Osteocyte (in vitro differentiated cells): ENCODE measurements around the gene LSM14A. TPM values are rescaled to one million over a fixed set of nuclear protein-coding genes. Genes with fewer than 3 reads are reported as not detected.

Experiments
- DNase-seq: peaks from one replicate; pipeline ENCODE4 v3.0.0; 2021; ENCODE audit warnings: mixed read lengths; ENCODE audit not compliant: unreplicated experiment; ENCODE audit errors: extremely low spot score
- H3K27ac Mint-ChIP-seq: one replicate; pipeline ENCODE4 v1.8.0; 2021; ENCODE audit warnings: mild to moderate bottlenecking, mixed read lengths; ENCODE audit not compliant: unreplicated experiment
- H3K27me3 Mint-ChIP-seq: one replicate; pipeline ENCODE4 v1.8.0; 2021; ENCODE audit warnings: mixed read lengths; ENCODE audit not compliant: unreplicated experiment
- H3K36me3 Mint-ChIP-seq: one replicate; pipeline ENCODE4 v1.8.0; 2021; ENCODE audit warnings: mixed read lengths; ENCODE audit not compliant: unreplicated experiment
- H3K4me1 Mint-ChIP-seq: one replicate; pipeline ENCODE4 v1.8.0; 2021; ENCODE audit warnings: mixed read lengths; ENCODE audit not compliant: unreplicated experiment
- H3K4me3 Mint-ChIP-seq: one replicate; pipeline ENCODE4 v1.8.0; 2021; ENCODE audit warnings: mild to moderate bottlenecking, moderate library complexity, mixed read lengths; ENCODE audit not compliant: unreplicated experiment
- H3K9me3 Mint-ChIP-seq: one replicate; pipeline ENCODE4 v1.8.0; 2021; ENCODE audit warnings: mixed read lengths; ENCODE audit not compliant: unreplicated experiment
- CTCF ChIP-seq: fragments of 200-600 bp; sonication (generic); IDR thresholded peaks from 2 replicates; pipeline ENCODE4 v1.5.0; 2021; ENCODE audit warnings: antibody characterized with exemption, mild to moderate bottlenecking, moderate library complexity
- total RNA-seq: library from RNA; stranded (reverse); gene quantifications from 2 replicates; pipeline ENCODE4 v1.2.1, GENCODE V29; 2021

Gene LSM14A
- total RNA-seq, 1 donor from 2014 or later, result 97.8 TPM

- Mint-ChIP-seq H3K9me3 (no peaks in the 10 kb centered on the region), H3K4me1 (peaks cover 2% of the 10 kb centered on the region), H3K27me3 (no peaks in the 10 kb centered on the region), H3K27ac (peak overlapping the region; percentile 84), H3K4me3 (peak overlapping the region; percentile 88), H3K36me3 (no peaks in the 10 kb centered on the region)
- no peak for DNase-seq
- TF ChIP-seq CTCF, result no peak
Measured at GRCh38 chr19:34135054-34135800, 37.1 kb upstream of the LSM14A start.

- no peak for TF ChIP-seq CTCF
- Mint-ChIP-seq H3K27me3 (no peaks in the 10 kb centered on the region), H3K4me1 (peaks cover 2% of the 10 kb centered on the region), H3K36me3 (no peaks in the 10 kb centered on the region), H3K9me3 (no peaks in the 10 kb centered on the region), H3K4me3 (peak overlapping the region; percentile 88), H3K27ac (no peak overlapping the region)
- DNase-seq, result no peak
Measured at GRCh38 chr19:34135821-34136611, 36.3 kb upstream of the LSM14A start.

DNA sequence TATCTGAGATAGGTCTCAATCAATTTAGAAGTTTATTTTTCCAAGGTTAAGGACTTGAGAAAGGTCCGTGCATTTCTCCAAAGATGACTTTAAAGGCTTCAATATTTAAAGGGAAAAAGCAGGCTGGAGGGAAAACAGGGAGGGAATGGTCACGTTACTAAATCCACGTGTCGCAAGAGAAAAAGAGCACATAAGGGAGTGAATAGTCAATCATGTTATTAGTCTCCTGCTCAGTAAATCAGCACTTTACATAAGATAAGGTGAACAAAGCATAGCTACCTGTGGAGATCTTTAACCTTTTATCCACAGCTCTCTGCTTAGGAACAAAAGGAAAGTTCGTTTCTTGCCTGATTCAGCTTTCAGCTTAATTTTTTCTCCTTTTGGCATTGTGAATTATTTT is 31.3 kb upstream of the LSM14A start:
- no peak for DNase-seq
- Mint-ChIP-seq H3K9me3 (no peaks in the 10 kb centered on the region), H3K4me3 (no peak overlapping the region), H3K4me1 (no peaks in the 10 kb centered on the region), H3K27me3 (no peaks in the 10 kb centered on the region), H3K36me3 (no peaks in the 10 kb centered on the region), H3K27ac (no peak overlapping the region)
- TF ChIP-seq CTCF, result no peak

GRCh38 chr19:34142440-34142839 is 29.9 kb upstream of the LSM14A start:
- DNase-seq, result no peak
- no peaks in the 10 kb centered on the region for H3K36me3 Mint-ChIP-seq

More at GRCh38 chr19:34142440-34142839, 29.9 kb upstream of the LSM14A start:
- TF ChIP-seq CTCF, result no peak
- no peaks in the 10 kb centered on the region for H3K27me3 Mint-ChIP-seq
- H3K9me3 Mint-ChIP-seq, result no peaks in the 10 kb centered on the region
- no peaks in the 10 kb centered on the region for H3K4me1 Mint-ChIP-seq
- H3K4me3 Mint-ChIP-seq, result no peak overlapping the region
- no peak overlapping the region for H3K27ac Mint-ChIP-seq
